Mononuclear cell (primary cell): ENCODE data around the gene ATF6. TPM values are rescaled to one million over a fixed set of nuclear protein-coding genes. Genes with fewer than 3 reads are reported as not detected.

Experiments
- H3K27me3 ChIP-seq: 2 replicates; pipeline ENCODE4 v1.6.0; 2011; ENCODE audit warnings: low read length, control low read depth; ENCODE audit not compliant: insufficient read depth
- H3K4me1 ChIP-seq: 2 replicates; pipeline ENCODE4 v1.5.1; 2011; ENCODE audit warnings: mild to moderate bottlenecking, low read length, control low read depth; ENCODE audit not compliant: insufficient read depth
- H3K4me3 ChIP-seq: 2 replicates; pipeline ENCODE4 v1.5.1; 2011; ENCODE audit warnings: mild to moderate bottlenecking, low read length, moderate library complexity
- H3K9me3 ChIP-seq: 2 replicates; pipeline ENCODE4 v1.5.1; 2011; ENCODE audit warnings: low read depth, mild to moderate bottlenecking, control low read depth, low read length
- total RNA-seq: library from RNA; depleted of rRNA; stranded (reverse); fragments of >200 nt; gene quantifications from one replicate; pipeline ENCODE4 v1.2.3, GENCODE V29; 2012

ATF6 gene
- total RNA-seq, 1 donor, result 27.5 TPM

DNA sequence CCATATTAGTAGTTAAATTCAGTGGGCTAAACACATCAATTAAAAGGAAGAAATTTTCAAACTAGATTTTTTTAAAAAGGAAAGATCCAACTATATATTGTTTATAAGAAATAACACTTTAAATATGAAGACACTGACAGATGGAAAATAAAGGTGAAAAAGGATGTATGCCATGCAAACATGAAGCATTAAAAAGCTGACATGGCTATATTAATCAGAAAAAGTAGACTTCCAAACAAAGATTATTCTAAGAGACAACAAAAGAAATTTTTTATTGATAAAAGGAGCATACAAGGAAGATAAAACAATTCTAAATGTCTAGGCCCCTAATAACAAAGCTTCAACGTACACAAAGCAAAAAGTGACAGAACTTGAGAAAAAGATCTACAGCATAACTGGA lies 92.2 kb downstream of the ATF6 start:
- Histone ChIP-seq H3K4me1 (no peaks in the 10 kb centered on the region), H3K27me3 (no peaks in the 10 kb centered on the region), H3K4me3 (no peak overlapping the region), H3K9me3 (no peaks in the 10 kb centered on the region)

DNA sequence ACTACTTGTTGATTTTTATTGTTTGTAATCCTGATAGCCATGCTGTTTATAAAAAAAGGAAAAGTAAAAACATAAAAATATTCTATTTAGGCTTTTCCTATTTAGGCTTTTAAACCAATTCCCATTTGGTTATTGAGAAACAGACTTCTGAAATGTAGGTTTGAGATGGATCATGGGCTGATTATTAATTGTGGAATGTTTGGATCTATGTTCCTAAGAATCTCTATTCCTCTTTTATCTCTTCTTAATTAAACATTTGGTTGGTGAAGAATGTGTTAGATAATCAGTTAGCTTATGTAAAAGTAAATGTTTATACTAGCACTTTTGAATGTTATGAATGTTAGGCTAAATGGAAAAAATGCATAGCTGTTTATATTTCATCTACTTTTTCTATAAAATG lies 97.4 kb downstream of the ATF6 start:
- Histone ChIP-seq H3K27me3 (no peaks in the 10 kb centered on the region), H3K4me1 (no peaks in the 10 kb centered on the region), H3K9me3 (no peaks in the 10 kb centered on the region), H3K4me3 (no peak overlapping the region)

- H3K4me3 ChIP-seq, result no peak overlapping the region
- H3K9me3 ChIP-seq, result no peaks in the 10 kb centered on the region
- no peaks in the 10 kb centered on the region for H3K27me3 ChIP-seq
- no peaks in the 10 kb centered on the region for H3K4me1 ChIP-seq
Observed at GRCh38 chr1:161864577-161864976, 98.5 kb downstream of the ATF6 start.

DNA sequence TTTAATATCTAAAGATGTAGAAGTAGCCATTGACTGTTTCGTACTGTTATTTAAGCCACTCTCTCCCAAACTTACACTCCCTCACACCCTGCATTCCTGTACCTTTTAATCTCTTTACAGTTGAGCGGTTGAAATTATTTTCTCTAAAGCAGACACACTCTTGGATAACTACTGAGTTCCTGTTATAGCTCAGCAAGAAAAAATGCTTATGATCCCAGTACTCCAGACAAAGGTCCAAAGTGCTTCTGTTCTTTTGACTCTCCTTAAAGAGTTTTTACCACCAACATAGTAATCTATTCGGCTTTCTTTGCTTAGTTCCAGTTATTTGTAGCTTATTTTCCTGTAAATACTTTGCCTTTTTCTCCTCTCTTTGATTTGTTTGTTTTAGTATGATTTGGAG lies 100.1 kb downstream of the ATF6 start:
- Histone ChIP-seq H3K4me3 (no peak overlapping the region), H3K9me3 (no peaks in the 10 kb centered on the region), H3K27me3 (no peaks in the 10 kb centered on the region), H3K4me1 (no peaks in the 10 kb centered on the region)

- H3K9me3 ChIP-seq, result no peaks in the 10 kb centered on the region
- no peak overlapping the region for H3K4me3 ChIP-seq
- H3K4me1 ChIP-seq, result no peaks in the 10 kb centered on the region
- H3K27me3 ChIP-seq, result no peaks in the 10 kb centered on the region
Observed at GRCh38 chr1:161868832-161869231, 102.7 kb downstream of the ATF6 start.

DNA sequence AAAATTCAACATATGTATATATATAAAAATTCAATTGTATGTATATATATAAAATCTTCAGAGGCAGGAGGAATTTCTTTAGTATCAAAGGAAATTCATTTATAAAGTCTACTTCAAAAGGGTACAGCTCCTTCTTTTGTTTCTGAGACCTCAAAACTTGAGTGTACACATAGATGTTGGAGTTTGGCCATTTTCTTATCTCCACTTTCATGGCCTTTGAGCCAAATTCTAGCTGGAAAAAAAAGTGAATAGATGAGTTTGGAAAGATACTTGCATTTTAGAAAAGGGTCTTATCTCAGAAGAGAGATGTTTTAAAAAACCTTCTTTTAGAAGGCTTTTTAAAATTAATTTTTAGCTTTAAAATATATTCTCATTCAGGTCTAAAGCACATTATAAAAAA lies 103.2 kb downstream of the ATF6 start:
- Histone ChIP-seq H3K9me3 (no peaks in the 10 kb centered on the region), H3K4me1 (no peaks in the 10 kb centered on the region), H3K27me3 (no peaks in the 10 kb centered on the region), H3K4me3 (no peak overlapping the region)

- H3K4me1 ChIP-seq, result no peaks in the 10 kb centered on the region
- H3K27me3 ChIP-seq, result no peaks in the 10 kb centered on the region
- no peaks in the 10 kb centered on the region for H3K9me3 ChIP-seq
- H3K4me3 ChIP-seq, result no peak overlapping the region
Observed at GRCh38 chr1:161872506-161872905, 106.4 kb downstream of the ATF6 start.

- H3K4me1 ChIP-seq, result no peaks in the 10 kb centered on the region
- H3K9me3 ChIP-seq, result no peaks in the 10 kb centered on the region
- no peak overlapping the region for H3K4me3 ChIP-seq
- H3K27me3 ChIP-seq, result no peaks in the 10 kb centered on the region
Observed at GRCh38 chr1:161879261-161879660, 113.1 kb downstream of the ATF6 start.

DNA sequence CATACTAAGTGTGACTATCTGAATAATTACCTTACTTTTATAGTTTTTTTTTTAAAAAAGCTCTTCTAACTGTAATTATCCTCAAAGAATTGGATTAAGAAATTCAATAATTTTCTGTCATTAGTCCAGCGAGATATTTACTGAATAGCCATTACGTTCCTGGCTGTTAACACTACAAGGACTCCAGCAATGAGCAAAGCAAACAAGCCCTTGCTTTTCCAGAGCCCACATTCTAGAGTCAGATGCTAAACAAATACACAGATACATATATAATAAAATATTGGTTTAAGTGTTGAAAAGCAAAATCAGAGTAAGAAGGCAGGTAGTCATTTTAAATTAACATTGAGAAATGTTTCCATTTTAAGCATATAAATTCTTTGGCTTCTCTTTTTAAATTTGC lies 118.4 kb downstream of the ATF6 start:
- Histone ChIP-seq H3K9me3 (no peaks in the 10 kb centered on the region), H3K27me3 (no peaks in the 10 kb centered on the region), H3K4me3 (no peak overlapping the region), H3K4me1 (no peaks in the 10 kb centered on the region)

DNA sequence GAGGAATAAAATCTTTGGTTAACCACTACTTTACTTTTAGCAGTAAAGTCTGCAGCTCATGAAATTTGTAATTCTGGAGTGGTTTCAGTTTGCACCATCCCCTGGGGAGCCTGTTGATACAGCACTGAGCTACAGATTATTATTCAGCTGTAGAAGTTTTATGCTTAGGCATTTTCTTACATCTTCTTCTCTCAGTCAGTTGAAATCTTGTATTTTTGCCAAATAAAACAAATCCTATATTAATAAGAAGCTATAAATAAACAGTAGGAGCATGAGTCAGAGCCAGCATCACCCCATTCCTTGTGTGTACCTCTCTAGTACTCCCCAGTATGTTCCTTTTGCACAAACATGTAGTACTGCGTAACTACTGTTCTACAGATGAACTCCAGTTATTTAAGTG lies 118.9 kb downstream of the ATF6 start:
- no peaks in the 10 kb centered on the region for H3K27me3 ChIP-seq
- H3K9me3 ChIP-seq, result no peaks in the 10 kb centered on the region
- H3K4me3 ChIP-seq, result no peak overlapping the region
- no peaks in the 10 kb centered on the region for H3K4me1 ChIP-seq

DNA sequence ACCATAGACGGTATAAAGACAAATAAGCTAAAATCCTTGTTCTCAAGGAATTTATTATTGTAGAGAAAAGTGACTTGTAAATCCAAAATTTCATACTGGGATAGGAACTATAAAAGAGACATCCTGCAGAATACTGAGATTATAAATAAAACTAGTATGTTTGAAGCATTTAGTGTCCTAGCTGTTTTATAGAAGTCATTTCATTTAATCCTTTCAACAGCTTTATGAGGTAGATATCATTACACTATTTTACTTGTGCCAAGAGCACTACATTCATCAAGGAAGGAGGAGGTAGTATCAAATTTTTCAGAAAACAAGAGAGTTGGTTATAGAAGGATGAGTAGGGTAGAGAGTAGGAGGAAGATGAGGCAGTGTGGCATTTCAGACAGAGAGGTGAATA lies 119.6 kb downstream of the ATF6 start:
- Histone ChIP-seq H3K9me3 (no peaks in the 10 kb centered on the region), H3K27me3 (no peaks in the 10 kb centered on the region), H3K4me1 (no peaks in the 10 kb centered on the region), H3K4me3 (no peak overlapping the region)

GRCh38 chr1:161886589-161886988 lies 120.5 kb downstream of the ATF6 start:
- no peak overlapping the region for H3K4me3 ChIP-seq
- H3K9me3 ChIP-seq, result no peaks in the 10 kb centered on the region
- no peaks in the 10 kb centered on the region for H3K27me3 ChIP-seq
- H3K4me1 ChIP-seq, result no peaks in the 10 kb centered on the region

GRCh38 chr1:161887730-161888287 lies 121.7 kb downstream of the ATF6 start:
- no peaks in the 10 kb centered on the region for H3K4me1 ChIP-seq
- no peaks in the 10 kb centered on the region for H3K27me3 ChIP-seq
- no peak overlapping the region for H3K4me3 ChIP-seq
- no peaks in the 10 kb centered on the region for H3K9me3 ChIP-seq

- Histone ChIP-seq H3K27me3 (no peaks in the 10 kb centered on the region), H3K9me3 (no peaks in the 10 kb centered on the region), H3K4me1 (no peaks in the 10 kb centered on the region), H3K4me3 (no peak overlapping the region)
Observed at GRCh38 chr1:161890574-161890973, 124.5 kb downstream of the ATF6 start.

DNA sequence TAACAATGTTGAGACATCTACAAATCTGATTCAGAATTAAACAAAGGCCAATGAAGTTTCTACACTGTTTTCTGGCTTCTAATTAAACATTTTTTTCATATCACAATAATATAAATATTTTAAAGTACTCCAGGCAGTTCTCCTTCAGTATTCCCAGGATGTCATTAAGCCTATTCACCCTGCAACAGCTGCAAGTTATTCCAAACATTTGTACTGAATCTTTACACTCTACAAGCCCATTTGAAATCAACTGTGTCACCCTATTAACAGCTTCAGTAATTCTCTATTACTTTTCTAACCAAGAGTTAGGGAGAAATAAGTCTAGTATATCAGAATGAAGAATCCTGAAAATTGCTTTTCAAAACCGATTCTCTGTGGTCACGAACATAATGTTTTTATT lies 133.0 kb downstream of the ATF6 start:
- no peaks in the 10 kb centered on the region for H3K4me1 ChIP-seq
- no peaks in the 10 kb centered on the region for H3K9me3 ChIP-seq
- H3K4me3 ChIP-seq, result no peak overlapping the region
- no peaks in the 10 kb centered on the region for H3K27me3 ChIP-seq

DNA sequence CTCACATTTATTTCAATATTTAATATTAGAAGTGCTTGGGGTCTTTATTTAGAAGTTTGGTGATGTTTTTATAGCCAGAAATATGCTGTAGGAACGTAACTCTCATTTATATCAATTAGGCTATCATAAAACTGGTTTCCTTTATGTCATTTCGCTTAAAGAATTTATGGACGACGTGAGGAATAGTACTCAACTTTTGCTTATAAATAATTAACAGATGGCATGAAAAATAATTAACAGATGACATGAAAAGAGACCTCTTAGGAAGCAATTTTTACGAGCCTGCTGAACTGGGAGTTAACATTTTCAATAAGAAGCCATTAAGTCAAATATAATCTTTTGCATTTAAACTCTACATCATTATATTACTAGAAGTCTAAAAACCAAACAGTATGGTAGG lies 134.0 kb downstream of the ATF6 start:
- no peak overlapping the region for H3K4me3 ChIP-seq
- H3K4me1 ChIP-seq, result no peaks in the 10 kb centered on the region
- no peaks in the 10 kb centered on the region for H3K9me3 ChIP-seq
- no peaks in the 10 kb centered on the region for H3K27me3 ChIP-seq

GRCh38 chr1:161902182-161902581 lies 136.1 kb downstream of the ATF6 start:
- Histone ChIP-seq H3K4me3 (no peak overlapping the region), H3K4me1 (no peaks in the 10 kb centered on the region), H3K27me3 (no peaks in the 10 kb centered on the region), H3K9me3 (no peaks in the 10 kb centered on the region)
